K562 (cell line): ENCODE data around the gene EFNA2. TPM values are rescaled to one million over a fixed set of nuclear protein-coding genes. Genes with fewer than 3 reads are reported as not detected.
A peak's percentile ranks its signal among the peaks of the same experiment; 100 is the strongest.

Source experiments
- CEBPB ChIP-seq: fragments of 450-650 bp; IDR thresholded peaks from 2 replicates; pipeline ENCODE4 v1.6.1; 2016; ENCODE audit warnings: missing genetic modification characterization, missing compliant biosample characterization
- CEBPG ChIP-seq, 3 experiments: fragments of 200-800 bp in 1 of 3; sonication (Bioruptor generic) in 1 of 3; sonication (generic) in 1 of 3; formaldehyde crosslinking in 1 of 3; IDR thresholded peaks in 2 of 3; conservative IDR thresholded peaks in 1 of 3; 2 replicates each; pipeline versions ENCODE4 v1.6.1 to v1.8.0; 2016 to 2022; ENCODE audit warnings: missing compliant biosample characterization in 2 of 3, missing genetic modification characterization in 2 of 3, mild to moderate bottlenecking in 1 of 3, missing genetic modification reagents in 1 of 3
- EGR1 ChIP-seq: fragments of 450-650 bp; conservative IDR thresholded peaks from 2 replicates; pipeline ENCODE4 v1.6.1; 2017; ENCODE audit warnings: mild to moderate bottlenecking
- HMGN3 ChIP-seq: IDR thresholded peaks from 2 replicates; pipeline ENCODE4 v1.6.1; 2011; ENCODE audit warnings: borderline replicate concordance, low read depth, mild to moderate bottlenecking, mixed read lengths, low read length; ENCODE audit not compliant: insufficient read length; ENCODE audit errors: extremely low read depth
- PRDM10 ChIP-seq: fragments of 450-650 bp; IDR thresholded peaks from 2 replicates; pipeline ENCODE4 v1.6.1; 2018; ENCODE audit not compliant: partially characterized antibody
- PYGO2 ChIP-seq: fragments of 450-650 bp; IDR thresholded peaks from 2 replicates; pipeline ENCODE4 v1.6.1; 2016; ENCODE audit warnings: mild to moderate bottlenecking, missing genetic modification characterization, moderate library complexity, missing compliant biosample characterization
- ZBTB7A ChIP-seq: IDR thresholded peaks from 2 replicates; pipeline ENCODE4 v1.6.1; 2011; ENCODE audit warnings: low read depth, mild to moderate bottlenecking, low read length, moderate library complexity, borderline replicate concordance; ENCODE audit not compliant: control insufficient read depth
- ZNF24 ChIP-seq: fragments of 450-650 bp; IDR thresholded peaks from 2 replicates; pipeline ENCODE4 v1.6.1; 2016
- ZNF561 ChIP-seq: fragments of 450-650 bp; formaldehyde crosslinking; conservative IDR thresholded peaks from 2 replicates; pipeline ENCODE4 v1.4.0; 2020; ENCODE audit warnings: mild to moderate bottlenecking, moderate library complexity
- ZNF609 ChIP-seq: sonication (generic); formaldehyde crosslinking; IDR thresholded peaks from 2 replicates; pipeline ENCODE4 v1.8.1; 2023; ENCODE audit warnings: missing genetic modification reagents, mild to moderate bottlenecking, borderline replicate concordance
- polyA plus RNA-seq, 8 experiments: library from polyadenylated mRNA; depleted of rRNA in 4 of 8; stranded (reverse) in 5 of 8; unstranded in 3 of 8; fragments of >200 nt; fragmentation: Nextera tagmentation in 2 of 8; fragmentation: Illumina TruSeq in 1 of 8; extraction: Ambion mirVana in 2 of 8; extraction: Trizol in 1 of 8; gene quantifications; 2 replicates each; pipeline versions ENCODE4 v1.2.1 to v1.2.3, GENCODE V29; 2011 to 2014; ENCODE audit warnings: inconsistent platforms in 1 of 8, missing spikeins in 1 of 8
- total RNA-seq, 7 experiments: library from RNA; depleted of rRNA in 6 of 7; stranded (reverse); fragments of >200 nt in 6 of 7; fragmentation: Illumina TruSeq in 2 of 7; extraction: Trizol in 2 of 7; gene quantifications; 2 replicates each; pipeline versions ENCODE4 v1.2.1 to v1.2.3, GENCODE V29; 2011 to 2021; ENCODE audit warnings: low replicate concordance in 1 of 7

The EFNA2 gene
- total and polyA plus RNA-seq, 9 of the 15 experiments (the other 6 are each of a cell fraction or from before 2014, with no cell fraction given), result 0.11 to 0.44 (median 0.15) TPM; not detected in 6

- TF ChIP-seq HMGN3 (peak; percentile 21), EGR1 (peak; percentile 32), ZBTB7A (peak; percentile 21; the same call in 1 of the 2 replicates), PRDM10 (peak; percentile 8), CEBPG (CRISPR knock-in tag; IDR thresholded peaks at IDR 0.05) (peak; percentile 81), CEBPG (tag; conservative IDR thresholded peaks at IDR 0.05 in 1 of 2, IDR thresholded peaks at IDR 0.05 in 1 of 2) (no peak; a peak in 1 of 4 replicates), ZNF609 (no peak), ZNF24 (peak; percentile 97), CEBPB (tag) (peak; percentile 94), ZNF561 (CRISPR knock-in tag) (no peak), PYGO2 (tag) (no peak)
Measured at GRCh38 chr19:1267477-1268225, 18.0 kb upstream of the EFNA2 start (continued).
